Fibroblast of skin of left quadriceps (primary cell): ENCODE data around the gene KLHL18.
"Not testable (repeated sequence)": the region's sequence is repeated elsewhere in the genome, so short reads cannot be mapped to it uniquely, and the experiment has no call there.

ENCODE experiments used
- DNase-seq, 2 experiments: peaks; one replicate each; pipeline ENCODE4 v3.0.0-alpha.2; 2013; ENCODE audit warnings: low read depth in 2 of 2

KLHL18 gene

GRCh38 chr3:47282424-47283192 is at the start of gene KLHL18, which contains the start of gene KIF9:
Gene KLHL18 (plus strand): TSS chr3:47282944. CDS start chr3:47282966, 22 bp downstream.
Gene KIF9 (minus strand): TSS chr3:47282799. CDS start chr3:47277374, 5,425 bp downstream.
- DNase-seq = peak; percentile 86

GRCh38 chr3:47238017-47238416 is 44.7 kb upstream of the KLHL18 start:
- DNase-seq = no peak

- DNase-seq = no peak
Measured at GRCh38 chr3:47239929-47240328, 42.8 kb upstream of the KLHL18 start.

- no peak for DNase-seq
Measured at GRCh38 chr3:47243419-47244147, 39.2 kb upstream of the KLHL18 start.

GRCh38 chr3:47244531-47245100 is 38.1 kb upstream of the KLHL18 start:
- DNase-seq = no peak

DNA sequence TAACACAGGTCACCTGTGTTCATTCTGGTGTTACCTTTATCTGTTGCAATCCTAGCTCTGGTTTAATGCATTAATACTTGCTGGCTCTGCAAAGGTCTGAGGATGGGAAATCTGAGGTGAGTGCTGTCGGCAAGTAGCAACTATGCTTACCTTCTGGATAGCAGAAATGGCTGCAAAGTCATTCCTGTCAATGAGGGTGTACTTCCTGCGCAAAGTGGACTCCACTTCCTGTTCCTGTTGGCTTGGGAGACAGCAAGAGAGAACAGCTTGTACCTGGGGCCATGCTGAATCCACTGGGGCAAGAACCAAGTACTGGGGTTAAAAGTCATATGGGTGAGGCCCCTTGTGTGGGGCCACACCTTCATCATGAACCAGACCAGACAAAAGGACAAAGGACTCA is 37.5 kb upstream of the KLHL18 start:
- no peak for DNase-seq

- DNase-seq = no peak
Measured at GRCh38 chr3:47247131-47248064, 35.3 kb upstream of the KLHL18 start.

GRCh38 chr3:47250309-47251060 is 32.3 kb upstream of the KLHL18 start:
- no peak for DNase-seq

- not testable (repeated sequence) for DNase-seq
Measured at GRCh38 chr3:47251085-47251484, 31.7 kb upstream of the KLHL18 start.

DNA sequence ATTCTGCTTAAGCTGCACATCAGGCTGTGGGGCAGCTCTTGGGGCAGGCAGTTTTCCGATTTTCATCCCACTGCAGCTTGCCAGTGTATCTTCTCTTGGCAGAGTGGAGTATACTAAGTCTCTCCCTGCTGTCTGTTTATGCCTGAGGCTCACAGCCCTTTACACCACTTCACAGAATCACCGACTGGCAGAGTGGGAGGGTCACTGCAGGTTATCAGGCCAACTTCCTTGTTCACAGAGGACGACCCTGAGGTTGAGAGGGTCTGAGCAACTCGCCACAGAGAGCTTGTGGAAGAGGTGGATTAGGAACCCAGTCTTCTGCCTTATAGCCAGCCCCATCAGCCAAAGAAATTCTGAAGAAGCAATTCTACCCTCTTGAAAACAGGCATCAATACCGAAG is 31.1 kb upstream of the KLHL18 start:
- DNase-seq = no peak

DNA sequence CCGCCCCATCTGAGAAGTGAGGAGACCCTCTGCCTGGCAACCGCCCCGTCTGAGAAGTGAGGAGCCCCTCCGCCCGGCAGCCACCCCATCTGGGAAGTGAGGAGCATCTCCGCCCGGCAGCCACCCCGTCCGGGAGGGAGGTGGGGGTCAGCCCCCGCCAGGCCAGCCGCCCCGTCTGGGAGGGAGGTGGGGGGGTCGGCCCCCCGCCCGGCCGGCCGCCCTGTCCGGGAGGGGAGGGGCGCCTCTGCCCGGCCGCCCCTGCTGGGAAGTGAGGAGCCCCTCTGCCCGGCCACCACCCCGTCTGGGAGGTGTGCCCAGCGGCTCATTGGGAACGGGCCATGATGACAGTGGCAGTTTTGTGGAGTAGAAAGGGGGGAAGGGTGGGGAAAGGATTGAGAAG is 26.4 kb upstream of the KLHL18 start:
- DNase-seq = not testable (repeated sequence)

DNA sequence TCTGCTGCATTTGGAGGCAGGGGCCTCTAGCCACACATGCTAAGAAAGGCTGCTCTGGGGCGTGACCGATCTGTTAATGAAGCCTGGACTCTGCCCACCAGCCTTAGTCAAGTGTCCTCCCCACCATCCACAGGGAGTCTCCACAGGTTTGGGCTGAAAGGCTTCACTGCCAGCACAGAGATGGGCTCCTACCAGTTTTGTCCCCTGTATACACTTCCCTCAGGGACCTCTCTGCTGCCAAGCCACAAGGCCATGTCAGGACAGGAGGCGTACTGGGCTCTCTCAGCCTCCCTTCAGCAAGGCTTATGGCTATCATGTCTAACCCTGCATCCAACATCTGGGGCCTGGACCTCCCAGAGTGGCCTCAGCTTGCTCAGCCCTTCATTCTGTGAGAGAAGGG is 23.6 kb upstream of the KLHL18 start:
- no peak for DNase-seq

DNA sequence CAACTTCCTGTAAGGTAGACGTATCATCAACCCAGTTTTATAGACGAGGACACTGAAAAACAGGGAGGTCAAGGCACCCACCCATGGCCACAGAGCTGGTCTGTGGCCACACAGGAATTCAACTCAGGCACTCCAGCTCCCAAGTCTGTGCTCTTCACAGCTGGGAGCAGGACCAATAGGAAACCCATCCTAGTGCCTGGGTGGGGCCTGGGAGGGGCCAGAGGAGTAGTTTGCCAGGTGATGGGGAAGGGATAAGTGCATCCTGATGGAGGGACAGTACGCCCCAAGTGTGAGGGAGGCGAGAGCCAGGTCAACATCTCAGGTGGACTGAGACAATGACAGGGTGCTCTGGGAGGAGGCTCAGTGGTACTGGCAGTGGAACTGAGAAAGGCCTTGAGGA is 22.1 kb upstream of the KLHL18 start:
- DNase-seq = no peak

- no peak for DNase-seq
Measured at GRCh38 chr3:47261301-47261700, 21.4 kb upstream of the KLHL18 start.

GRCh38 chr3:47265008-47265407 is 17.7 kb upstream of the KLHL18 start:
- DNase-seq = no peak

- no peak for DNase-seq
Measured at GRCh38 chr3:47265725-47266428, 16.9 kb upstream of the KLHL18 start.

- peak; percentile 94 for DNase-seq
Measured at GRCh38 chr3:47266709-47267489, 15.8 kb upstream of the KLHL18 start.

- no peak for DNase-seq
Measured at GRCh38 chr3:47267490-47267824, 15.3 kb upstream of the KLHL18 start.

GRCh38 chr3:47270526-47270925 is 12.2 kb upstream of the KLHL18 start:
- no peak for DNase-seq

GRCh38 chr3:47273564-47273963 is 9.2 kb upstream of the KLHL18 start:
- DNase-seq = no peak
